ENCODE data around the gene STIP1.

STIP1 gene

DNA sequence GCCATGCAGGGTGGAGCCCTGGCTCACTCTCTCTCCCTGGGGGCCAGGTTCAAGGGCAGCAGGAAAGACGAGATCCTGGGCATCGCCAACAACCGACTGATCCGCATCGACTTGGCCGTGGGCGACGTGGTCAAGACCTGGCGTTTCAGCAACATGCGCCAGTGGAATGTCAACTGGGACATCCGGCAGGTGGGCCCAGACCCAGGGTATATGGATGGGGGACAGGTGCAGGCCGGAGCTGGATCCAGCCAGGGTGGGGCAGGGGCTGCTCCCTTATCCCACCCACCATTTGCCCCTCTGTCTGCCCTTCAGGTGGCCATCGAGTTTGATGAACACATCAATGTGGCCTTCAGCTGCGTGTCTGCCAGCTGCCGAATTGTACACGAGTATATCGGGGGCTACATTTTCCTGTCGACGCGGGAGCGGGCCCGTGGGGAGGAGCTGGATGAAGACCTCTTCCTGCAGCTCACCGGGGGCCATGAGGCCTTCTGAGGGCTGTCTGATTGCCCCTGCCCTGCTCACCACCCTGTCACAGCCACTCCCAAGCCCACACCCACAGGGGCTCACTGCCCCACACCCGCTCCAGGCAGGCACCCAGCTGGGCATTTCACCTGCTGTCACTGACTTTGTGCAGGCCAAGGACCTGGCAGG is 37.2 kb downstream of the STIP1 start:
- no peak for DNase-seq (ENCODE audit: low spot score)

DNA sequence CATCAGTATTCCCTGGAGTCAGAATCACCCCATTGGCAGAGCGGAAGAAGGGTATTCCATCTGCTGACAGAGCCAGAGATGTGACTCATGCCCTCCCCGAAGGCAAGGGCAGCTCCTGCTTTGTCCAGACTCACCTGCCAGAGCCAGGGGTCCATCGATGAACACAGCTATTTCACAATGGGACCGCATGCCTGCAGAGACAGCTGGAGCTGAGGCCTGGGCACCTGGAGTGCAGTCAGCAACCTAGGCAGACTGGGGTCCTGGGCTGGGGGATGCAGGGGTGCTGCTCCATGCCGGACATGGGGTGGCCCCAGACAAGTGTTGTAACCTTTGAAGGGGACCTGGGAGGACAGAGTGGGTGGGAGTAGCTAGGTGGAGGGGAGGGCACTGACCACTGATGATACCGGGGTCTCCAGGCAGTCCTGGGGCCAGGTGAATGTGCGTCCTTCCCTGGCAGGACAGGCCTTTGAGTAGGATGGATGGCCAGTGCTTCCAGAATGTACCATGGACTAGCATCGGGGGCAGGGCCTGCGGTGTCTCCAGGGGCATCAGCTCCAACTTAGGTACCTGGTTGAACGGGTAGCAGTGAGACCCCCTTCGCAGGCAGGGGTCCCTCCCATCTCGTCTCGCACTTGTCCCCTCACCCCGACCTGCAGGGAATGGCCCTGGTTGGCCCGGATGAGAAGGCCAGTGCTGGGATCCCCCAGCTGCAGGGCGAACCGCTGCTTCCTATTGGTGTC is 38.4 kb downstream of the STIP1 start:
- DNase-seq (ENCODE audit: low spot score), result no peak

DNA sequence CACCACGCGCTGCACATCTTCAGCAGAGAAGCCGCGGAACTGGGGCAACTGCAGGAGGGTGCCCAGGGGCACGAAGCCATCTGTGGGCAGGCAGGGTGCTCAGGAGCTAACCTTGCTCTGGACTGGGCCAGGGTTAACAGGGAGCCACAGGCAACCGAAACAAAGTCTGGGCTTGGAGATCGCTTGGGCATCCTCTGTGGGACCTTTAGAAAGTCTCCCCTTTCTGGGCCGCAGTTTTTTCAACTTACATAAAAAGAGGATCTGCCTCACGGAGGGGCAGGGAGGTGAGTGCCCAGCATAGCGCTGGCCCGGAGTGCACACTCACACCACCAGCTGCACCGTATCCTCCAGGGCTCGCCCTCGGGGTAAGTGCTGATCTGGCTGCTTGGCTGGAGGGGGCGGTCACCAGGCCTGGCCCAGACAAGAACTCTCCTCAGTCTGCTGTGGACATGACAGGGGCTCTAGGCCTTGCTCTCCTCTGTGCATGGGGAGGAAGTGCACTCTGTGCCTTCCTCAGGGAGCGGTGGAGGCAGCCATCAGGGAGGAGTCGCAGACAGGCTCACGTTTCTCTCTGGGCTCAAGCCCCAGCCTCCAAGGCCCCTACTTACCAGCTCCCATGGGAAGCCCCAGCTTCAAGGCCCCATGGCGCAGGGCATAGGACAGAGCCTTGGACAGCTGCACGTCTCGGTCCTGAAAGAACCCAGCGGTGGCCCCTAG is 39.1 kb downstream of the STIP1 start:
- DNase-seq (ENCODE audit: low spot score), result no peak

DNA sequence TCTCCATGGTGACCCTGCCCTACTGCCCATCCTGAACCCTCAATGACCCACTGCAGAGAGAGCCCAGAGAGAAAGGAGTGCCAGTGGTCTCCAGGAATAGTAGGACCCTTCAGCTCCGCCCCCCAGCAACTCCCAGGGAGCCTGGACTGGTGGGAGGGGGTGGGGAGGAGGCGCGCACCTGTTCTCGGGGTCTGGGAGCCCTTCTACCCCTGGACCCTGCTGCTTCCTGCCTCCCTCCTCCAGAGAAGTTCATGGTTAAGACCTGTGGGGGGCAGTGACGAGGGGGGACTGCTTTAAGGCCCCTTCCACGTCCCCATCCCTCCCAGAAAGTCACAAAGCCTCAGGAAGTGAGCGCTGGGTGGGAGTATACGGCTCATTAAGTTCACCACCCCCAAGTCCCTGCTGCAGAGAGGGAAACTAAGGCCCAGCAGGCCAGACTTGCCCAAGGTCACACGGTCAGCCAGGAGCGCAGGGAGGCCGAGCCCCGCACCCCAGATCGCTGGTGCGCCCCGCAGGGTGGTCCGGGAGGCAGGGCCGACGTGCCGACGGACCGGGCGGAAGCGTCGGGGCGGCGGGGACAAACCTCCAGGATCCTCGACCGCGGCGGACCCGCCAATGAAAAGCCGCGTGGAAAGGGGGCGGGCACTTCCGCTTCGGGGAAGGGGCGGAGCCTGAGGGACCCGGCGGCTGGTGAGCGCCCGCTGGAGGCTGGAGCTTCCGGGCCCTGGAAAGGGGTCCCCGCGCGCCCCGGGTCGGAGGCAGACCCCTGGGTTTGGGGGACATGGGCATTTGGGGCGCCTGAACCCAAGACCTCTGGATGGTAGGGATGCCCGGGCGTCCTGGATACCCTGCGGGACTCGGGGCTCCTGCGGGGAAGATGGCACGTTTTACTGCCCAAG is 39.9 kb downstream of the STIP1 start, which contains the start of the genes NUDT22 and TRPT1:
Gene NUDT22 (plus strand): TSS at position 667 of the 899 bp plus-strand sequence. CDS start 379 bp downstream, outside the sequence.
Gene TRPT1 (minus strand): TSS at position 579 of the 899 bp plus-strand sequence. CDS start 326 bp downstream, at position 253.
- peak; percentile 96 for DNase-seq (ENCODE audit: low spot score)

DNA sequence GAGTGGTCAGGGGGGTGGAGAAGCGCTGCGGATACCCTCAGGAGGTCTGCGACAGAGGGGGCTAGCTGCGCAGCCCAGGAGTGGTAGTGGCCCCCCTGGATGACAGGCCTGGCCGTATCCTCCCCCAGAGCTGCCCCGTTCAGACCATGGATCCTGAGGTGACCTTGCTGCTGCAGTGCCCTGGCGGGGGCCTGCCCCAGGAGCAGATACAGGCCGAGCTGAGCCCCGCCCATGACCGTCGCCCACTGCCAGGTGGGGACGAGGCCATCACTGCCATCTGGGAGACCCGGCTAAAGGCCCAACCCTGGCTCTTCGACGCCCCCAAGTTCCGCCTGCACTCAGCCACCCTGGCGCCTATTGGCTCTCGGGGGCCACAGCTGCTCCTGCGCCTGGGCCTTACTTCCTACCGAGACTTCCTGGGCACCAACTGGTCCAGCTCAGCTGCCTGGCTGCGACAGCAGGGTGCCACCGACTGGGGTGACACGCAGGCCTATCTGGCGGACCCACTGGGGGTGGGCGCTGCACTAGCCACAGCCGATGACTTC is 40.6 kb downstream of the STIP1 start:
- no peak for DNase-seq (ENCODE audit: low spot score)

DNA sequence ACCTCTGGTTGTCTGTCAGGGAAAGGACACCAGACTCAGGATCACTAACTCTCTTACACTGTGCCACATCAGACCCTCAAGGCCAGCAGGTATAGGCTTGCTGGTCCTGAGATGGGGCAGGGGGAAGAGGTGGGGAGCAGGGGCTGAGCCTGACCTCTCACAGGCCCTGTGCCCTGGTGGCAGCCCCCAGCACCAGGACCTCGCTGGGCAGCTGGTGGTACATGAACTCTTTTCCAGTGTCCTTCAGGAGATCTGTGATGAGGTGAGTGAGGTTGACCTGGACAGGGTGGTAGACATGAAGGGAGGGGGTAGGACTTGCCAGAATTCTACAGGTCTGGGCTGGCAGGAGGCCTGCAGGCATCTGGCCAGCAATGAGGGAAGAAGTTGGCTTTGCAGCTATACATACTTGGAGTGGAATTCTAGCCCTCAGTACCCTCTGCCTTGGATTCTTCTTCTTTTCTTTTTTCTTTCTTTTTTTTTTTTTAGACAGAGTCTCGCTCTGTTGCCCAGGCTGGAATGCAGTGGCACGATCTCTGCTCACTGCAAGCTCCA is 41.5 kb downstream of the STIP1 start:
- no peak for DNase-seq (ENCODE audit: low spot score)

DNA sequence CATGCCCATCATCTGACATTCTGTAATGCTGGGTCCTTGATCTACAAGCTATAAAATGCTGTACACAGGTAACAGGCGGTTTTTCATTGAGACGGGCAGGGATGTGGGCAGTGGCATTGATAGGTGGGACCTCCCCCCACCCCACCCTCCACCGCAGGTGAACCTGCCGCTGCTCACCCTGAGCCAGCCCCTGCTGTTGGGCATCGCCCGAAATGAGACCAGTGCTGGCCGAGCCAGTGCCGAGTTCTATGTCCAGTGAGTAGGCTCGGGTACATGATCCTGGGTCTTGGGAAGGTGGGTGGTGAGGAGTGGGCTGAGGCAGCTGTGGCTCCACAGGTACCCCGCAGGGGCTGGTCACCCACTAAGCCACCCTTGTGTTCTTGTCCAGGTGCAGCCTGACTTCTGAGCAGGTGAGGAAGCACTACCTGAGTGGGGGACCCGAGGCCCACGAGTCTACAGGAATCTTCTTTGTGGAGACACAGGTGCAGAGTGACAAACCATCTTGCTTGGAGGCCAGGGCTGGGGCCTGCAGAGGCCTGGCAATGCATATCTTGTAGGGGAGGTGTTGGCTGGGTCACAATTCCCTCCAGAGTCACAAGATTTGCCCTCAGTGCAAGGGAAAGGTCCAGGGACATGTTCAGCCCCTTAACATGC is 43.2 kb downstream of the STIP1 start:
- no peak for DNase-seq (ENCODE audit: low spot score)

DNA sequence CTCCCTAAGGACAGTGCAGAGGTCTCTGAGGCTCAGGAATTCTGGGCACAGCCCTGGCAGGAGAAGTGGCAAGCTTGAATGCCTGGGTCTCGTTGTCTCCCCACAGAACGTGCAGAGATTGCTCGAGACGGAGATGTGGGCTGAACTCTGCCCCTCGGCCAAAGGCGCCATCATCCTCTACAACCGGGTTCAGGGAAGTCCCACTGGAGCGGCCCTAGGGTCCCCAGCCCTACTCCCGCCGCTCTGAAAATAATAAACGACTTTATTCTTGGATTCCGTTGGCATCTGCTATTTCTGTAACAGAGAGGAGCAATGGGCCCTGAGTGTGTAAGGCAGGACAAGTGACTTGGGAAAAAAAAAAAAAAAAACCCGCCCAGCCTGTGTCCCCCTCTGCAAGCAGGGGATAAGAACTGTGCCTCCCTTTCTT is 43.8 kb downstream of the STIP1 start:
- DNase-seq (ENCODE audit: low spot score), result no peak

DNA sequence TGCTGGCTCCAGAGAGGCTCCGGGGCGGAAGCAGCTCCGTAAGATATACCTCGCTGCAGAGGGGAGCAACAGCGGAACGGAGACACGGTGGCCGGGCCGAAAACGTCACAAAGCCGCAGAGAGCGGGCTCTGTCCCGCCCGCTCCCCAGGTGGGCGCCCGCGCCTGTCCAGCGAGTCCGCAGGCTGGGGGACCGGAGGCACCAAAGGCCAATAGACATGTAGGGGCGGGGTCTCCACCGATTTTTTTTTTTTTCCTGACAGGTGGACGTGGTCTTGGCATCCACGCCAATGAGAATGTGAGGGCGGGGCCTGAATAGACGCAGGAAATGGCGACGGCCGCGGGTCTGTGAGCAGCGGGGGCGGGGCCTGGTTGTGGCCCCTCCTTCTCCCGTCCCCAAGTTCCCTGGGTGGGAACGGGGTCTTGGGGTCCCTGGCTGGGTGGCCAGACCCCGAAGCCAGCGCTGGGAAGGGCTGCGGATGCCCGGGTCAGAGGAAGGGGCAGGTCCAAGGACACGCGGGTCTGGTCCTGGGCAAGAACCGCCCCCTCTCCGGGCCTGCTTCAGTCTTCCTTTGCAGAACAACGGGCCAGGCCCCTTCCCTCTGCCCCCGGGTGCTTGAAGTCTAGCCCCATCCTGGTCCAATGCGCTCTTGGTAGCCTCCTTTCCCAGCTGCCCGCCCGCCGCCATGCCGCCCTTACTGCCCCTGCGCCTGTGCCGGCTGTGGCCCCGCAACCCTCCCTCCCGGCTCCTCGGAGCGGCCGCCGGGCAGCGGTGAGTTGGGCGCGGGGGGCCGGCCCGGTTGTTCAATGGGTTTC is 44.4 kb downstream of the STIP1 start, which contains the start of gene DNAJC4:
Gene DNAJC4 (plus strand): TSS at position 378 of the 814 bp plus-strand sequence. CDS start 307 bp downstream, at position 685.
- peak; percentile 94 for DNase-seq (ENCODE audit: low spot score)

DNA sequence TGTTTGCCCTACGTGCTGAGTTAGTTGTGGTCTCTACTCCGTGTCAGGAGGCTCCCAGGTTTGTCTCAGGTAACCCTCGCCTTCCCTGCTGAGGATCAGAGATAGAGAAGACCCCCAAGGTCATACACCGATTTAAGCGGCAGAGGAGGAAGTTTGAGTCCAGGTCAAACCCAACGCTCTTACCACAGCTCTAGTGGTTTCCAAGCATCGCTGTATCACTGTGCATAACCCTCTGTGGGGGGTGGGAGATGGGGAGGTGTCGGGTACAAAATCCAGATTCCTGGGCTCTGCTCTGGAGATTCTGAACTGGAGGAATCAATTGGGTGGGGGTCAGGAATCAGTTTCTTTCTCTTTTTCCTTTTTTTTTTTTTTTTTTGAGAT is 45.0 kb downstream of the STIP1 start:
- no peak for DNase-seq (ENCODE audit: low spot score)

DNA sequence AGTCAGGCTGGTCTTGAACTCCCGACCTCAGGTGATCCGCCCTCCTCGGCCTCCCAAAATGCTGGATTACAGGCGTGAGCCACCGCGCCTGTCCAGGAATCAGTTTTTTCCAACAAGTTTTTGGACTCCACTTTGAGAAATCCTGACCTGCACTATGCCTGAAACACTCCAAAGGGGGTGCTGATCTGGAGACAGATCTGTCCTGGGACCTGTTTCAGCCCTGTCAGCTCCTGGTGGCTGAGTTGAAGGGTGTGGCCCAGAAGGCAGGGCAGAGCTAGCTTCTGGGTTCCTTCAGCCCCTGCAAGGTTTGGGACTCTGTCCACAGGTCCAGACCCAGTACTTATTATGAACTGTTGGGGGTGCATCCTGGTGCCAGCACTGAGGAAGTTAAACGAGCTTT is 45.6 kb downstream of the STIP1 start:
- DNase-seq (ENCODE audit: low spot score), result no peak

DNA sequence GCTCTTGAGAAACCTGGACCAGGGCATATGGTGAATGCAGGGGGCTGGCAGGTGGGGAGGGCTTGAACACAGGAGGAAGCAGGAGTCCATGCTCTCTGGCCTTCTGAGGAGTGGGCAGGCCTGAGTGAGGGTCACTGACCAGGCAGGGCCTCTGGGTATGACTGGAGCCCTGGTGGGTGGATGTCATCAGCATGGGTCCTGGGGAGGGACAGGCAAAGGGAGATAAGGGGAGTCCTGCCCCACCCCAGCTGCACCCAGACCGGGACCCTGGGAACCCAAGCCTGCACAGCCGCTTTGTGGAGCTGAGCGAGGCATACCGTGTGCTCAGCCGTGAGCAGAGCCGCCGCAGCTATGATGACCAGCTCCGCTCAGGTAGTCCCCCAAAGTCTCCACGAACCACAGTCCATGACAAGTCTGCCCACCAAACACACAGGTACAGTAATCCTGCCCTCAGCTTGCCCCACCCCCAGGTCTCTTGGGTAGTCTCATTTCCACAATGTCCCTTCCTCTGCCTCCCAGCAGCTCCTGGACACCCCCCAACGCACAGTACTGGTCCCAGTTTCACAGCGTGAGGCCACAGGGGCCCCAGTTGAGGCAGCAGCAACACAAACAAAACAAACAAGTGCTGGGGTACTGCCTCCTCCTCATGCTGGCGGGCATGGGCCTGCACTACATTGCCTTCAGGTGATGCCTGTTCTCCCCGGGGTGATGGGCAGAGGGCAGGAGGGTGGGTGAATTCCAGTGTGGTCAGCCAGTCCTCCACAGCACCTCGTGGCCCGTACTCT is 46.4 kb downstream of the STIP1 start:
- DNase-seq (ENCODE audit: low spot score), result no peak

DNA sequence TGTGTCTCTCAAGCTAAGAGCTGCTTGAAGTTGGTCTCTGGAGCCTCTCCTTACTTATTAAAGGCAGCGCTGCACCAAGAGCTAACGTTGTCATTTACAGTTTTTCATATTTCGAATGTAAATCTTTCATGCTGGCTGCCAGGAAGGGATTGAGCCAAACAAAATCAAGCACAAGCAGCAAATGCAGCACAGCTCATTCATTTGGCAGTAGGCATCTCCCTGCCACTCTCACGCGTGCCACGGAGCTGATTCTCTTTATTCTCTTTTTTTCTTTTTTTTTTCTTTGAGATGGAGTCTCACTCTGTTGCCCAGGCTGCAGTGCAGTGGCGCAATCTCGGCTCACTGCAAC is 47.0 kb downstream of the STIP1 start:
- DNase-seq (ENCODE audit: low spot score), result no peak

DNA sequence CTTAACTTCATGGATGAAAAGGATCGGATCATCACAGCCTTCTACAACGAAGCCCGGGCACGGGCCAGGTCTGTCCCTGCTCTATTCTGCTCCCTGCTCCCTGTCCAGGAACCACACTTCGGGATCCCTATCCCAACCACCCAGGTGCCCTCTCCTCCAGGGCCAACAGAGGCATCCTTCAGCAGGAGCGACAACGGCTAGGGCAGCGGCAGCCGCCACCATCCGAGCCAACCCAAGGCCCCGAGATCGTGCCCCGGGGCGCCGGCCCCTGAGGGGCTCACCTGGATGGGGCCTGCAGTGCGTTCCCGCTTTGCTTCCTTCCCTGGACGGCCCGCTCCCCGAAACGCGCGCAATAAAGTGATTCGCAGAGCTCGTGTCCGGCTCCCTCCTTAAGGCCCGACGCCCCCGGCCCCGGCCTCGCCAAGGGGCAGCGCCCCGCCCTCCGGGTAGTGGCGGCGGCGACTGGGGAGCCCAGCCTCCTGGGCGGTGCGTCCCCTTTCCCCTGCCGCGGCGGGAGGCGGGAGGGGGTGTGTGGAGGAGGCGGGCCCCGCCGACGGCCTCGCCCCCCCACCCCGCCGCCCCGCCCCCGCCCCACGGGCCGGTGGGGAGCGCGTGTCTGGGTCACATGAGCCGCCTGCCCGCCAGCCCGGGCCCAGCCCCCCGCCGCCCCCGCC is 48.1 kb downstream of the STIP1 start, which contains the start of gene VEGFB:
Gene VEGFB (plus strand): TSS at position 672 of the 674 bp plus-strand sequence. CDS start 250 bp downstream, outside the sequence.
- peak; percentile 84 for DNase-seq (ENCODE audit: low spot score)

DNA sequence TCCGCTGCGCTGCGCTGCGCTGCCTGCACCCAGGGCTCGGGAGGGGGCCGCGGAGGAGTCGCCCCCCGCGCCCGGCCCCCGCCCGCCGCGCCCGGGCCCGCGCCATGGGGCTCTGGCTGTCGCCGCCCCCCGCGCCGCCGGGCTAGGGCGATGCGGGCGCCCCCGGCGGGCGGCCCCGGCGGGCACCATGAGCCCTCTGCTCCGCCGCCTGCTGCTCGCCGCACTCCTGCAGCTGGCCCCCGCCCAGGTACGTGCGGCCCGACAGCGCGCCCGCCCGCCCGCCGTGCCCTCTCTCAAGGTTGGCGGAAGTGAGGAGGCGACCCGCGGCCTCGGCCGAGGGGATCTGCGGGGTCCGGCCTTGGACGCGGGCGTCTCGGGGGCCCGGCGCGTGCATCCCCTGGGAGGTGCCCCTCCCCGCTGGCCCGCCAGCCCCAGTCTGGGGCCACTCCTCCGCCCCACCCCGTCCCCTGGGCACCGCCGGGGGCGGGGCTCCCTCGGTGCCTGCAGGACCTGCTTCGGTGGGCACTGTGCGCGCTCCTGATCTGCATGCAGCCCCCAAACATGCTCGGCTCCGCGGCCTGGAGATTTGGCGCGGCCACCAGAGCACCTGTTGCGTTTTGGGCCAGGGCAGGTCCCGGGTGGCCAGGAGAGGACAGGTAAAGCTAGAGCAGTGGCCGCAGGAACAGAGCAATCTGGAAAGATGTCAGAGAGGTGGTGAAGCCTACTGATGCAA is 48.8 kb downstream of the STIP1 start:
- no peak for DNase-seq (ENCODE audit: low spot score)

DNA sequence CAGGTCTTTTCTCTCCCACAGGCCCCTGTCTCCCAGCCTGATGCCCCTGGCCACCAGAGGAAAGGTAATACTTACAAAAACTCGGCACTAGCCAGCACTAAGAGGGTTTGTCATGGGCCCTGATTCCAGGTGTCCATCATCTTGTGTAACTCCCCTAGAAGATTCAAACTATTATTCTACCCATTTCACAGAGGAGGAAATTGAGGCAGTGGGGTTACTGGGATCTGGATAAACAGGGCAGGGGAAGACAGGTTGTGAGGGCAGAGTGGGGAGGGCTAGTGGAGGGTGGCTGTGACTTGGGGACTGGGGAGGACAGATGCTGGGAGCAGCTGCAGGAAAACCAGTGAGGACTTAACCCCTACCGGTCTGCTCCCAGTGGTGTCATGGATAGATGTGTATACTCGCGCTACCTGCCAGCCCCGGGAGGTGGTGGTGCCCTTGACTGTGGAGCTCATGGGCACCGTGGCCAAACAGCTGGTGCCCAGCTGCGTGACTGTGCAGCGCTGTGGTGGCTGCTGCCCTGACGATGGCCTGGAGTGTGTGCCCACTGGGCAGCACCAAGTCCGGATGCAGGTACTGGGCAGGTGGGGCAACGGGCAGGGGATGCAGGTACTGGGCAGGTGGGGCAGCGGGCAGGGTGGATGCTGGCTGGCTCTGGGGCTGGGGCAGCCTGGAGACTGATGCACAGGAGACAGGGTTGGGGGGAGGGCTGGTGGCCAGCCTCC is 49.6 kb downstream of the STIP1 start:
- no peak for DNase-seq (ENCODE audit: low spot score)

DNA sequence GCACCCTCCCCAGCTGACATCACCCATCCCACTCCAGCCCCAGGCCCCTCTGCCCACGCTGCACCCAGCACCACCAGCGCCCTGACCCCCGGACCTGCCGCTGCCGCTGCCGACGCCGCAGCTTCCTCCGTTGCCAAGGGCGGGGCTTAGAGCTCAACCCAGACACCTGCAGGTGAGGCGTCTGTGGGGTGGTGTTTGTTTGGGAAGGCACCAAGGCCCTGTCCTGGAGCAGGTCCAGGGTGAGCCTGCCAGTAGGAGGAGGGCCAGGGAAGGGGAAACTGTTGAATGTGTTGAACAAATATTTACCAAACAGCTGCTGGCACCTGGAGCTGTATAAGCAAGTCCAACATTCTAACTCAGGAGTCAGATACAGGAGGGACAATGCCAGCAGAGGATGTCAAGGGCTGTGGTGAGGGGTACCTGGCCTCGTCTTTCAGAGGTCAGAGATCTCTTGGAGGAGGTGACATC is 51.5 kb downstream of the STIP1 start:
- DNase-seq (ENCODE audit: low spot score), result no peak
